Kidney glomerular epithelial cell (primary cell): ENCODE data around the gene OR2G6.
"Not testable (repeated sequence)": the region's sequence is repeated elsewhere in the genome, so short reads cannot be mapped to it uniquely, and the experiment has no call there.

Experiments
- DNase-seq: peaks from one replicate; lab custom pipeline; 2025; lab: John Stamatoyannopoulos, UW

Gene OR2G6

DNA sequence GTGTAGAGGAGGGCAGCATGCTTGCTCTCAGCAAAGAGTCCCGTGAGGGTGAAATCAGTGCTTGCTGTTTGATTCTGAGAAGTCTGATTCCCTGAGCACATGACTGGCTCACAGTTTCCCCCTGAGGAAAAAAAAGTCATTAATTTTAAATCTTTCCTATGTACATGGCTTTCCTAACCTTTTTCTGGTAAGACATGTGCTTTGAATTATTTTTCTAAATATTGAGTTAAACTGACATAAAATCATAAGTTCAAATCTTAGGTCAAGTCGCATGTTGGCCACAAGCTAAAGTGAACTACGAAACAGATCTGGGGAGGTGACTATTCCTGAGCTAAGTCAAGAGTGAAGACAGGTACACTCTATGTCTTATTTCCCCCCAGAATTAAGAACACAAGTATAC is 66.8 kb downstream of the OR2G6 start, which contains the start of gene OR2T34:
TSS of gene OR2T34 (minus strand) at position 101 of the 400 bp plus-strand sequence. CDS start at position 101, 0 bp downstream.
- not testable (repeated sequence) for DNase-seq

DNA sequence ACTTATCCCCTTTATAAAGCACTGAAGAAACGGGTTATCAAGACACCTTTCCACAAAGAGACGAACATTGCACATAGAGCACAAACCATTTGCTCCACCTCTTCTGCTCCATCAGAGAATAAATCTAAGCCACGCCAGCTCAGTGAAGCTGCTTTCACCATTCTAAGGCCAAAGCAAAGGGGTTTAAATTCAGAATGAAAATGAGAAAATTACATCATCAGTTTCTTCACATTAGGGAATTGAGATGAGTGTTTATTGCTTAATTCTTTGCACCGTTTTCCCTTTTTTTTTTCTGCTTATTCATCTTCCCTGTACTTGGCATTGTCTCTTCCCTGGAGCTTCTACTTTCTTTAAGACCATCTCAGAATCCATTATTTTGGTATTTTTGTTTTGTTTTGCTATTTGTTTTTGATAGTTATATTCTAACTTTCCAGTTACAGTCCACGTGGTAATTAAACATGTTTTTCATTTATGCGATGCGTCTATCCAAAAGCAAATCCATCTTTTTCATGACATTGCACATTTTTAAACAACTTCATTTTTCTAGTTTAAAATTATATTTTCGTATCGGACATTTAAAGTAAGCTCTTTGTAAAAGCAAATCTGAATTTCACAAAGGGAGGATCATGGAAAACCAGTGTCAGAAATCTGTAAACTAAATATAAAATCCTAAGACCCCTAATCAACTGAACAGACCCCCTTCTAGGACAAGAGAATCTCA is 68.5 kb downstream of the OR2G6 start:
- no peak for DNase-seq
